HG03558 (cell line): ENCODE measurements around the gene SCO2.

Source experiments
- ATAC-seq: cut with Tn5 transposase; IDR thresholded peaks from one replicate; pipeline ENCODE4 v1.9.1; 2021; ENCODE audit warnings: moderate number of reproducible peaks; ENCODE audit not compliant: unreplicated experiment; ENCODE audit errors: extremely low read depth

Gene SCO2

GRCh38 chr22:50525104-50525857 lies at the start of gene SCO2:
Gene SCO2 (minus strand): TSS chr22:50525598. CDS start chr22:50524411, 1,187 bp downstream.
- ATAC-seq = no peak

DNA sequence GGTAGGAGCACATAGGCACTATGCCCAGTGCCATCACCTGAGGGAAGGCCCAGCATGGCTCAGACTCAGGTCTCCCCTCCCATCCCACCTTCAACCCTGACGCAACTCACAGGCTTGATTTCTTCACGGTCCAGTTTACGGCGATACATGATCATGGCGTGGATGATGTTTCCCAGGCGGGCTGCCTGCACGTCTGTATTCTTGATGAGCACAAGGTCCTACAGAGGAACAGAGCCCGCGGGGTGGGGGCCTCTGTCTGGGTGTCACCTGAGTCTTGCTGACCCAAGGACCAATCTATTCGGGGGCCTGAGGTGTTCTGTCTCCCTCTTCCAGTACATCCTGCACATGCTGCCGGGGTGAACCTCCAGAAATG lies 49.0 kb upstream of the SCO2 start:
- ATAC-seq = no peak

DNA sequence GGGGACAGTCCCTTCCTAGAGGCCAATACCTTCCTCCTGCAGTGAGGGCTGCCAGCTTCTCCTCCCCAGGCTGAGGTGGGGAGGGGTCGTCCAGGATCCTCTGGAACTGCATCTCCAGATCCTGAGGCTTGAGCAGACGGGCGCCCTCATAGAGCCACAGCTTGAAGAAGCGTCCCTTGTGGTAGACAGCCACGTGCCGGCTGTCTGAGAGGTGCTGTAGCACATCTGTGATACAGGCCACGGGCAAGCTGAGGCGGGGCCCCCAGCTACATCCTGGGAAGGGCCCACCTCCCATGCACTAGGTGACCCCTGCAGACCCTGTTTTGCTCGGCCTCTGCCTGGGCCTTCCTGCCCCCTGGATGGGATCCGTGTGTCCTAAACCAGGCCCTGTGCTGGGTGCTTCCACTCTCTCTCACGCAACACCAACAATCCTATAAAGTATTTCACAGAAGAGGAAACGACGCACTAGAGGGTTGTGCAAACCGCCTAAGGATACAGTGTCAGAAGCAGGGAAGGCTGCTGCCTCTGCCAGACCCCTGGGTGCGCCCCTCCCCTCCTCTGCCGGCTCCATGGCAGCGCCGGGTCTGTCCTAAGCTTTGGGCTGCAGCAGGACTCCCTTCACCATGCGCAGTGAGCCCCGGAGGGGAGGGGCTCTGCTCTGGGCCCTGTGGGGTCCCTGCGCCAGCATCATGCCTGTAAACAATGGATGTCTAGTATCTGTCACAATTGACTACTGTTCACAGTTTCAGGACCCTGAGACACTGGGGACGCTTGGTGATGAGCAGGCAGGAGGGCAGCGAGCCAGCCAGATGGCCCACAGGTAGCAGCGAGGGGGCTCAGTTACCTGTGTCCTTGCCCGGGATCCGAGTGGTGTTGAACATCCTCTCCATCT lies 48.3 kb upstream of the SCO2 start:
- no peak for ATAC-seq

DNA sequence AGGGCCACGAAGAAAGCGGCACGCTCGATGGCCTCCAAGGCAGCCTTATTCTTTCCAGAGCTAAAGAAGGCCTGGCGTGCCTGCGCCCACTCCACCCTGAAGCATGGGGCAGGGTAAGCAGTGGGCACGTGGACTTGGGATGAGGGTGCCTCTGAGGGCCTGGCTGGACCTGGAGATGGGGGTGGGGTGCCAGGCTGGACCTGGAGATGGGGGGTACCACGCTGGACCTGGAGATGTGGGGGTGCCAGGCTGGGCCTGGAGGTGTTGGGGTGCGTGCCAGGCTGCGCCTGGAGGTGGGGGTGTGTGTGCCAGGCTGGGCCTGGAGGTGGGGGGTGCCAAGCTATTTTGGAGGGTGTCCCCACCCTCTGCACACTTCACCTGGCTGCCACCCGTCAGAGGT lies 47.6 kb upstream of the SCO2 start:
- ATAC-seq = no peak

GRCh38 chr22:50571264-50572175 lies 46.1 kb upstream of the SCO2 start:
- no peak for ATAC-seq

GRCh38 chr22:50570861-50571260 lies 45.5 kb upstream of the SCO2 start:
- ATAC-seq = no peak

DNA sequence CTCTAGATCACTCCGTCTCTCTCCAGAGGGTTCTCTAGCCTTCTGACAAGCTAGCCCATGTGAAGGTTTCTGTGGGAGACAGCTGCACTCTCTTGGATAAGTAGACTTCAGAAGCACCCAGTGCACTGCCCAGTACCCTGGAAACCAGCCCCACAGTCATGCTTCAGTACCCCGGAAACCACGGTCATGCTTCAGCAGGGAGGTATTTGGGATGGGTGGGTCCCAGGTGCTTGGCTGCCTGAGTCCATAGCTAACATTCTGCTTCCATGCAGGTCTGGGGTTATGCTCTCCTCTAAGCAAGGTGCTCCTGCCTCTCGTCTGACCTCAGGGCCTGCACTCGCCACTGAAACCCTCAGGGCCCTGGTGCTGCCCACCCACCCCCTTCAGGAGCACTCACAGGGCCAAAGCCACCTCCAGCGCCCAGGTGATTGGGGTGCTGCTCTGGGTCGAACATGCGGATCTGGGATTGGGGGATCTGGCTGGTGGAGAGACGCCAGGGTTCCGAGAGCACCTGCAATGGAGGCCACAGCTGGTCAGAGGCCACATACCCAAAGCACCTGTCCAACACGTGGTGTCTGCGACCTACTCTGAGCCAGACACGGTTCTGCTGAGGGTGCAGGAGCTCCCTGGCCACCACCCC lies 44.6 kb upstream of the SCO2 start:
- ATAC-seq = no peak

GRCh38 chr22:50569041-50569459 lies 43.7 kb upstream of the SCO2 start:
- ATAC-seq = no peak

GRCh38 chr22:50568626-50569025 lies 43.2 kb upstream of the SCO2 start:
- no peak for ATAC-seq

DNA sequence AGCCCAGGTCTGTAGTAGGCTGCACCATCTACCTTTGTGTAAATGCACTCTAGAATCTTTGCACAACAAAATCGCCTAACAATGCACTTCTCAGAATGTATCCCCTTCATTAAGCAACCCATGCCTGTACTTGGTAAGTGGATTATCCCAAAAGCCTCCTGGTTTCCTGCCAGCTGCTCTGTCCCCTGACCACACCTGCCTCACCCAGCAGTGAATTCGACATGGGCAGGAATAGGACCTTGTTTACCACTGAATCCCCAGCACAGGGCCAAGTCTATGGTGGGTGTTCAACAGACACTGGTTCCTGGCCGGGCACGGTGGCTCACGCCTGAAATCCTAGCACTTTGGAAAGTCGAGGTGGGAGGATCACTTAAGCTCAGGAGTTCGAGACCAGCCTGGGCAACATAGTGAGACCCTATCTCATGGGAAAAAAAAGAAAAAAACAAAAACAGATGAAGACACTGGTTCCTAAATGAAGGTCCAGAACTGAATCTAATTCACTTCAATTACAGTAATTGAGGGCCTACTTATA lies 42.4 kb upstream of the SCO2 start:
- no peak for ATAC-seq

GRCh38 chr22:50564289-50564688 lies 38.9 kb upstream of the SCO2 start:
- ATAC-seq = no peak

- ATAC-seq = no peak
Observed at GRCh38 chr22:50563413-50564160, 38.2 kb upstream of the SCO2 start.

DNA sequence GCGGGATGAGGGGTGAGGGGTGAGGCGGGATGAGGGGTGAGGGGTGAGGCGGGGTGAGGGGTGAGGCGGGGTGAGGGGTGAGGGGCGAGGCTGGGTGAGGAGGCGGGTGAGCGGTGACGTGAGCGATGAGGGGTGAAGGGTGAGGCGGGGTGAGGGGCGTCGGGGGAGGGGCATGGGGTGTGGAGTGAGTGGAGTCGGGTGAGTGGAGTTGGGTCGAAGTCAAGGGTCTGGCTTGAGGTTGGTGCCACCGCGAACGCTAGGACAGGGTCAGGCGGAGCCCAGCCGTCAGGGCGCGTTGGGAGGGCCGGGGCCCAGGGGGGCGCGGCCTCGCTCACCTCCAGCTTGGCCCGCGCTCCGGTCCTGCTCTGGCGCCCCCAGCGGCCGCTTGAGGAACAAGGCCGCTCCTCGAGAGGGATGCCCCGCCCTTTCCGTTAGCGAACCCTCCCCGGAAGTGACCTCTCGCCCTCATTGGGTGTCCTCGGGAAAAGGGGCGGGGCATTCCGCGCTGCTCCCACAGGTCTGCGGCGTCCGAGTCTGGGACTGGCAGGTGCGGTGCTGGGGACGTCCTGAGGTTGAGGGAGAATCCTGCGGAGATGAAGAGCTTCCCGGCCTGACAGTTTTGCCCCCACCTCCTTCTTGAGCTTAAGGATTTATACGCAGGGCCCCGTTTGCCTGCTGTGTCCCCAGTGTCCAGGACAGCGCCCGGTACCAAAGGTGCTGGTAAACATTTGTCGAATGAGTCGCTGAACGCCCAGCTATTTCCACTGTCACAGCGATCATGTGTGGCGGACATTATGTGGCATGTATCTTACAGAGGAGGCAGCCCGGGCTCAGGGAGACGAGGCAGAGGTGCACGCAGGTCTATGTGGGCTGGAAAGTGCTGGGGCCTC lies 37.4 kb upstream of the SCO2 start, which contains the start of gene SYCE3:
Gene SYCE3, minus strand, starts transcription at position 397 of the 890 bp plus-strand sequence. CDS start 6,514 bp downstream, outside the sequence.
- ATAC-seq = peak; percentile 50

DNA sequence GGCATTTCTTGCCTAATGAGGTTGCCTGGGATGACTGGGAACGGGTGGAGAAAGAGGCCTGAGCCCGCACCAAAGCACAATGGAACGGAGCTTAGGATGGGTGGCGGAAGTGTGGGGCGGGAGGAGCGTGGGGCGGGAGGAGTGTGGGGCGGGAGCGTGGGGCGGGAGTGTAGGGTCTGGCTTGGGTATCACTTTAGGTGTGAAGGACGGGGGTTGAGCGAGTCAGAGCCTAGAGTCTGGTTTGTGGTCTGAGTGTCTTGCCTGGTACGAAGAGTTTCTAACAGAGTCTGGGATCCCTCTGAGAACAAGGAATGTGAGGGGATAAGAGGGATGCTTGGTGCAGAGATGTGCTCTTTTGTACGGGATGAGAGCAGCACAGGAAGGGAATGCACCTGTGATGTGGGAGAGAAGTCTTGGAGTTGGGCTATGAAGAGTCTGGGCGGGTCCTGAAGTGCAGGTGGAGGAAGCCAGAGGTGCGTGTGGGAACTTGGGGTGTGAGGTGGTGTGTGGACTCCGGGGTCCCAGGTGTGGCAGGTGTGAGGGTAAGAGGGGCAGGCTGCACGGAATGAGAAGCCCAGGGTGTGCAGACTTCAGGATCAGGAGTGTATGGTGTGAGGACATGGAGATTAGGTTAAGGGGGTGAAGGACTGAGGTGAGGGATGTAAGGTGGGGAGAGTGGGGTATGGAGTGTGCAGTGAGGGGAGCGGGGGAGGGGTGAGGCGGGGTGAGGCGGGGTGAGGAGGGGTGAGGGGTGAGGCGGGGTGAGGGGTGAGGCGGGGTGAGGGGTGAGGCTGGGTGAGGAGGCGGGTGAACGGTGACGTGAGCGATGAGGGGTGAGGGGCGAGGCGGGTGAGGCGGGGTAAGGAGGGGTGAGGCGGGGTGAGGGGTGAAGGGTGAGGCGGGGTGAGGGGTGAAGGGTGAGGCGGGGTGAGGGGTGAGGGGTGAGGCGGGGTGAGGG lies 36.3 kb upstream of the SCO2 start:
- ATAC-seq = no peak

DNA sequence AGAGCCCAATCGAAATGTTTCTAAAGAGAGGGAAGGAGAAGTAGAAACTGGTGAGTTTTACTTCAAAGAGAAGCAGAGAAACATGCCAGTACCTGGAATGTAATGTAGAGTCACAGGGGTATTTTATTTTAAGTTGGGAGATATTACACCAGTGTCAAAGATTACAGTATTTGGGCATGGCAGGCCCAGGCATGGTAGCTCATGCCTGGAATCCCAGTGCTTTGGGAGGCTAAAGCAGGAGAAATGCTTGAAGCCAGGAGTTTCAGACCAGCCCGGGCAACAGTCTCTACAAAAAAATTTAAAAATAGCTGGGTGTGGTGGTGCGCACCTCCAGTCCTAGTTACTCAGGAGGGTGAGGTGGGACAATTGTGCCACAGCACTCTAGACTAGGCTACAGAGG lies 34.6 kb upstream of the SCO2 start:
- ATAC-seq = no peak

- no peak for ATAC-seq
Observed at GRCh38 chr22:50556703-50557102, 31.3 kb upstream of the SCO2 start.

GRCh38 chr22:50553310-50553709 lies 27.9 kb upstream of the SCO2 start:
- ATAC-seq = no peak
